HG03025 (cell line): ENCODE results near the gene PKDREJ.
"Not testable (repeated sequence)": the region's sequence is repeated elsewhere in the genome, so short reads cannot be mapped to it uniquely, and the experiment has no call there.

Source experiments
- ATAC-seq: cut with Tn5 transposase; IDR thresholded peaks from one replicate; pipeline ENCODE4 v1.9.1; 2021; ENCODE audit warnings: mild to moderate bottlenecking, moderate library complexity; ENCODE audit not compliant: unreplicated experiment, low FRiP score

The PKDREJ gene

DNA sequence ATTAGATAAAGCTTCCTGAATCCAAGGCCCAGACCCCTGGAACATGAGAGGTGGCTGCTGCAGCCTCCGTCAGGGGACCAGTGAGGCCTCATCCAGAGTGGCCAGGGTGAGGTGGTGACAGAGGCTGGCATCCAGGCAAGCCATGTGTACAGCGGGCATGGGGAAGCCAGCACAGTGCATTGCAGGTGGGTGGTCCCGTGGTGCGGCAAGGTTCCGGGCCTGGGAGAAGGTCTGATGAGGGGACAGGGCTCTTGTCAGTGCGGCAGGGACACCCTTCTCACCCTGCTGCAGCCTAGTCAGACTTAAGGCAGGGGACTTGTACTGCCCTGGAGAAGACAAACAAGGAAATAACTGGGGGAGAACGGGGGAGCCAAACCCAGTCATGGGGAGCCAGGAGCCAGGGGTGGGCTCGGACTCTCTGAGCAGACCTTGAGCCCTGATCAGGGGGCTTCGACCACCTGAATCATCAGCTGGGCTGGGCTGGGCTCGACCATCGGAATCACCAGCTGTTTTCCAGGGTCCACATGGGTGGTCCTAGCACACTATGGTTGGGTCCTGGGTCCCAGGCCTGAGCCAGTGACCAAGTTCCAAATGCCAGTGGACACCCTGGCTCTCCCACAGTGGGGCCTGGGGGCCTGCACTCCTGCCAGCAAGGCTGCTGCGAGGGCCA, 9.8 kb upstream of the PKDREJ start:
- no peak for ATAC-seq

DNA sequence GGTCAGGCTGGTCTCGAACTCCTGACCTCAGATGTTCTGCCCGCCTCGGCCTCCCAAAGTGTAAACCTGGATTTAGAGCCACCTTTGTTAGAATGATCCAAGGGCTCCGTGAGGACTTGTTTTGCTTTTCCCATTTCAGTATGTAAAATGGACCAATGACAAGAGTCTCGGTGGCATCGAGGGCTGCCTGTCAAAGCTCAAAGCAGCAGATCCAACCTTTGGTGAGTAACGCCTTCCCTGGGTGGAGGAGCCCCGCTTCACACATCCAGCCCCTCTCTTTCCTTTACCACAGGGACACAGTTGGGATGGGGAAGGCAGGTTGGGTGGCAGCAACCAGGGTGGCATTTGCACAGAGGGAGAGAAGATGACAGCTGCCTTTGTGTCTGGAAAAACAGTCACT, 9.1 kb upstream of the PKDREJ start:
- ATAC-seq = no peak

GRCh38 chr22:46269564-46269963, 6.4 kb upstream of the PKDREJ start:
- no peak for ATAC-seq

DNA sequence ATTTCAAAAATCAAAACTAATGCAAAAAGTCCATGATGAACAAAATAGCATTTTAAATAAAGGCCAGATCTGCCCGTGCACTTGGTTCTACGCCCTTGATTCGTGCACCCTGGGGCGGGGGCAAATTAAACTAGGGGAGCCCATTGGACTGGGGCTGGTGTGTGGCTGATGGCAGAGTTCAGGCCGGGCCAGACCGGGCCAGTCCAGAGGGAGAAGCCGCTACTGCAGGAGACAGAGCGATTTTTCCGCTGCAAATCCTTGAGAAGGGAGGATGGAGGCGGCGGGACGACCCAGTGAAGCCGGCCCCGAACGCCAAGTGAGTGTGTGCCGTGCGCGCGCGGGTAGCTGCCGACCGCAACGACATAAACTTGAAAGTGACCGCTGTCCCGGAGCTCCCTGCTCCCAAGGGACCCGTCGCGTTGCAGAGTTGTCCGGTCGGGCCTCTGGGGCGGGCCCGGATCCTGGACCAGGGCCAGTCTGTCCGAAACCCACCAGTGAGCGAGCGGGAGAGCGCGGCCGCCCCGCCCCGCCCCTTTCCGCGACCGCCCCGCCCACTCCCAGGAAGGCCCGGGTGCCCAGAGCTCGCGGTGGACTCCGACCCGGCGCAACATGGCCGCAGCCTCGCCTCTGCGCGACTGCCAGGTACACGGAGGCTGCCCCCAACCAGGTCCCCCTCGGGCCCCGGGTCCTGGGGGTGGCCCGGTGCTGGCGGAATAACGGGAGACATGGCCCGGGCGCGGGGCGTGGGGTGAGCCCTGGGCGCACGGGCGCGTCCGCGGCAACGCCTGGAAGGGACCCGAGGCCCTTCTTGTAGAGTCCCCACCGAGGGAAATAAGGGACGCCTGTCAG, 4.5 kb upstream of the PKDREJ start, which contains the start of gene TTC38:
Gene TTC38 (plus strand): TSS at position 578 of the 849 bp plus-strand sequence. CDS start 32 bp downstream, at position 610.
- ATAC-seq = peak; percentile 53

- ATAC-seq = not testable (repeated sequence)
Observed at GRCh38 chr22:46265627-46266026, 2.5 kb upstream of the PKDREJ start.

DNA sequence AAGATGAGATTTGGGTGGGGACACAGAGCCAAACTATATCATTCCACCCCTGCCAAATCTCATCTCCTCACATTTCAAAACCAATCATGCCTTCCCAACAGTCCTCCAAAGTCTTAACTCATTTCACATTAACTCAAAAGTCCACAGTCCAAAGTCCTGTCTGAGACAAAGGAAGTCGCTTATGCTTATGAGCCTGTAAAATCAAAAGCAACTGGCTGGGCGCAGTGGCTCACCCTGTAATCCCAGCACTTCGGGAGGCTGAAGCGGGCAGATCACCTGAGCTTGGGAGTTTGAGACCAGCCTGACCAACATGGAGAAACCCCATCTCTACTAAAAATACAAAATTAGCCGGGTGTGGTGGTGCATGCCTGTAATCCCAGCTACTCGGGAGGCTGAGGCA, 1.4 kb upstream of the PKDREJ start:
- ATAC-seq = not testable (repeated sequence)

- no peak for ATAC-seq
Observed at GRCh38 chr22:46262449-46263215, 511 bp downstream of the PKDREJ start.

DNA sequence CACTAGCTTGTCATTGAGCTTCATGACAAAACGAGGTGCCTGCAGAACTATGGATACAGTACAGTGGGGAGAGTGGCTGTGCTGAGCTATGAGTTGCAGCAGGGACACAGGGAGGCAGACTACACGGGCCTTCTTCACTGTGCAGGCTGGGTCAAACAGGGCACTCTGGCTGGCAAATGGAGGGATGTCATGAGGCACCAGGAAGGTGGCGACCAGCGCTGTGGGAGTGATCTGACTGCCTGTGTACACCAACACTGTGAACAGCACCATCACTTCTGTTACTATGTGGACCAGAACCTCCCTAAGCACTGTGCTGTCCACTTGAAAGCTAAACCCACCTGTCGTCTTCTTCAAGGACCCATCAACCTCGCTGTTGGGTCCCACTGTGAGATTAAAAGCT, 3.1 kb downstream of the PKDREJ start:
- no peak for ATAC-seq

DNA sequence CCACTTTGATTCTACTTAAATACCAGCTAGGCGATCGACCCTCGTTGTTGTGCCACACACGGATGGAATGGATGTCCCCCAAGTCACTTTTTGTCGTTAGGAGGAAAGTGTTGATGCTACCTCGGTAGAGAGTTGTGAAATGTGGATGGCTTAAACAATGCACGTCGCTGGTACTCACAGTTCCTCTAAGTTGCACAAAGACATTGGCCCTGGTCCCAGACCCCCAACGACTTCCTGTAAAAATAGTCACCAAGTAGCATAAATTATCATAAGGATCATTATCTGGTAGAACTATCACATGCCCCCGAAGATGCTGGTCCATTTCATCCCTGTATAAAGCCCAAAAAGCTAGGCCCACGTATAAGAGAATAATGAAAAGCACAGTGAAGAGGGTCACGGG, 3.8 kb downstream of the PKDREJ start:
- ATAC-seq = no peak

DNA sequence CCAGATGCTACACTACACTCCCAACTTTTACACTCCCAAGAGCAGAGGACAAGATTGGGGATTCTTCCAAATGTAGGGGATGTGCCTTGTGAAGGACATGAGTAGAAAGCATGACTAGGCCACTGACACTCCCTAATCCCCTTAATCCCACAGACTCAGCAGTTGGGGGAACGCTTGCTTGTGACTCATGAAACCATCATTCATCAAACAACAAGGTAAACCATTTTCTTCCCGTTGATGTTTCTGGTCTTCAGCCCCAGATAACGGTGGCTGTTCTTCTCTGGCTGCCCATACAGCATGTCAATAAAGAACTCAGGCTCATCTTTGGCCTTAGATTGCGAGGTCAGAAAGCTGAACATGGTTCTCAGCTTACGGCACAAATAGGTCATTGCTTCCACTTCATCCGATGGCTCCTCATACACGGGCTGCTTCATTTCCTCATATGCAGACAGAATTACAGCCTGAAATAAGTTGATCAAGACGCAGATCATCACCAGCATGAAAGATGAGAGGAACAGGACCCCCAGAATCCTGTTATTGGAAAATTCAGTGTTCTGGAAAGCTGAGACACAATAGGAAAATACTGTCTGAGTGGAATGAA, 6.7 kb downstream of the PKDREJ start:
- no peak for ATAC-seq

GRCh38 chr22:46251816-46252380, 11.2 kb downstream of the PKDREJ start:
- no peak for ATAC-seq

- no peak for ATAC-seq
Observed at GRCh38 chr22:46251266-46251665, 11.9 kb downstream of the PKDREJ start.

GRCh38 chr22:46250783-46251125, 12.4 kb downstream of the PKDREJ start:
- peak; percentile 23 for ATAC-seq

DNA sequence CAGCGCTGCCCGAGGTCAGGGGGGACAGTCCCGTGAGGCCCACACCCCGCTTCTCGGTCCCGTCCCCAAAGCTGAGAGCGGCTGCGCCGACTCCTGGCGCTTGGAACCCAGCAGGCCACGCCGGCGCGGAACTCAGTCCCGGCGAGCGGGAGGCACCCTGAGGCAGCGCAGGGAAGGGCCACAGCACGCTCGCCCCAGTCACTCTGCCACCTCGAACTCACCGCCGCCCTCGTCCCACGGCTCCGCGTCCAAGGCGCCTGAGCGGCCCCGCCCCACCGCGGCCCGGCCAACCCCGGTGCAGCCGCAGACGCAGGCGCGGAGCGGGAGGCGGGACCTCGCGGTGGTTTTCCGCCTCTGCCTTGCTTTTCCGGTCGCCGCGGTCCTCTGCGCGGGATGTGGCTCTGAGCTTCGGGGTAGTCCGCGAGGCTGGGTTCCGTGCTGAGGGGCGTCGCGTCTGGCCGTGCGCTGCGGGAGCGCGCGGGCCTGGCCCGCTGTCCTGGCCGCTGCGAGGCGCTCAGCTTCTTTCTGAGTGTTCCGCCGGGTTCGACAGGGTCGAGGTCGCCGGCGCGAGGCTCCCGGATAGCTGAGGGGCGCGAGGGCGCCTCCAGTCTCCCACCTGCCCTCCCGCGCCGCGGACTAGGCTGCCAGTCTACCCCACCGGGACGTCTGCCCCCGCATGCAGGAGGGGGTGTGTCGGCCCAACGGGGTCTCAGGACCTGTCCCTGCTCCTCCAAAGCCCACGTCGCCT, 12.9 kb downstream of the PKDREJ start, which contains the start of gene CDPF1:
Gene CDPF1 (minus strand): TSS at position 259 of the 748 bp plus-strand sequence. CDS start 2,009 bp downstream, outside the sequence.
- peak; percentile 67 for ATAC-seq

DNA sequence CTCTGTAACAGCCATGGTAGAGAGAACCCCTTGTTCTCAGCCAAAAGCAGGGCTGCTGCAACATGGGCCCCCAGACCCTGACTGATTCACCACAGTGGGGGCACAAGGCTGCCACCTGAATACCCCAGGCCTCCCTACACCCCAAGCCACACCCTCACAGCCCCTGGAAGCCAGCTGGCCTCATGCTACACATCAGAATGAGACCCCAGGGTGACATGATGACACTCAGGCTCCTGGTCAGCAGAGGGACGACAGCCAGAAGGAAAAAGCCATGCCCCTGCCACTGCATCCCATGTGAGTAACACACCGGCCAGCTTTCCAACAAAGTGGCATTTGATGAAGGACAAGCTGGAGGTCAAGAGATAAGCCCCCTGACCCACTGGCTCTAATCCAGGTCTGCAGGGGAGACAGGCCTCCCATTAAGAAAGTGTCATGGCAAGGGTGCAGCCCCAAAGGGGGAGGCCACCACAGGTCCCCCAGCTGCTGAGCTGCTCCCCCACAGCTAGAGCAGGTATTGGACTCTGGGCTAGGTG, 15.6 kb downstream of the PKDREJ start:
- ATAC-seq = no peak

- no peak for ATAC-seq
Observed at GRCh38 chr22:46246178-46246577, 17.0 kb downstream of the PKDREJ start.

DNA sequence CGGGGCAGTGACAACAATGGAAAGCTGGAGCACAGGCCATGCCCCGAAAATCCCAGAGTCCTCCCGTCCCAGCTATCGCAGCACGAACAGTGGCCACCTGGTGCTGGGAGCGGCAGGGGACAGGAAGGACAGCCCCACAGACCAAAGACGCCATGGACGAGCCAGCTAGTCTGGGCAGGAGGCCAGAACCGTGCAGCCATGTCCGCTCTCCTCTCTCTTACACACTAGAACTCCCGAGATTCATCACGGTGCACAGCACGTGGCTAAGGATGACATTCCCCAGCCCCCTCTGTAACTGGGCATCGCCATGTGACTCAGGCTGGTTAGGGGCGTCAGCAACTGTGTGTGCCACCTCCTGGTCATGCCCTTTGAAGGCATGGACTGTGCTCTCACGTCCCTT, 17.6 kb downstream of the PKDREJ start:
- no peak for ATAC-seq

GRCh38 chr22:46244771-46245170, 18.4 kb downstream of the PKDREJ start:
- ATAC-seq = no peak

- ATAC-seq = no peak
Observed at GRCh38 chr22:46242076-46242475, 21.1 kb downstream of the PKDREJ start.
